ENCODE measurements around the gene PHF23.

Gene PHF23

DNA sequence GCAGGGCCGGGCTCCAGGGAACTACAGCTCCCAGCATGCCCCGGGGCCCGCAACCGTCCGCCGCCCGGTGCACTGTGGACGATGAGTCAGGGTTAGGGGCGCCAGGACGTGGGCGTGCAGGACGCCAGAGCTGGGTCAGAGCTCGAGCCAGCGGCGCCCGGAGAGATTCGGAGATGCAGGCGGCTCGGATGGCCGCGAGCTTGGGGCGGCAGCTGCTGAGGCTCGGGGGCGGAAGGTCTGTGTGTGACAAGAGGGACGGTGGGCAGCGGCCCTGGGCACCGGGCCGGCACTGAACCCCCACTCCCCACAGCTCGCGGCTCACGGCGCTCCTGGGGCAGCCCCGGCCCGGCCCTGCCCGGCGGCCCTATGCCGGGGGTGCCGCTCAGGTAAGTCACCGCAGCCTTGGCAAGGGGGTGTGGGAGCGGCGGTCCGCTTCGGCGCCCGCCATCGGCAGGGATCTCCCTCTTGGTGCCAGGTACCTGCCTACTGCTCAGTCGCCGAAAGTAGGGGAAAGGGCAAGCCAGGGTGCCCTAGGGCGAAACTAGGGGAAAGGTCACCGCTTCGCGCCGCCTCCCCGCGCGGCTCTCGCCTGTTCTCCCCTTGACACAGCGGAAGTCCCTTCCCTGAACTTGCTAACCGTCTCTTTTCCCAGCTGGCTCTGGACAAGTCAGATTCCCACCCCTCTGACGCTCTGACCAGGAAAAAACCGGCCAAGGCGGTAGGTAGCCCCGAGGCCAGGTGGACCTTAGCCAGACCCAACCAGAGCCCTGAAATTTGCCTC, 19.3 kb downstream of the PHF23 start, which contains the start of the genes ACADVL and DLG4:
TSS of gene ACADVL (plus strand) at position 127 of the 781 bp plus-strand sequence. CDS start at position 174, 47 bp downstream.
TSS of gene DLG4 (minus strand) at position 25 of the 781 bp plus-strand sequence.
- DNase-seq, result peak; percentile 81

DNA sequence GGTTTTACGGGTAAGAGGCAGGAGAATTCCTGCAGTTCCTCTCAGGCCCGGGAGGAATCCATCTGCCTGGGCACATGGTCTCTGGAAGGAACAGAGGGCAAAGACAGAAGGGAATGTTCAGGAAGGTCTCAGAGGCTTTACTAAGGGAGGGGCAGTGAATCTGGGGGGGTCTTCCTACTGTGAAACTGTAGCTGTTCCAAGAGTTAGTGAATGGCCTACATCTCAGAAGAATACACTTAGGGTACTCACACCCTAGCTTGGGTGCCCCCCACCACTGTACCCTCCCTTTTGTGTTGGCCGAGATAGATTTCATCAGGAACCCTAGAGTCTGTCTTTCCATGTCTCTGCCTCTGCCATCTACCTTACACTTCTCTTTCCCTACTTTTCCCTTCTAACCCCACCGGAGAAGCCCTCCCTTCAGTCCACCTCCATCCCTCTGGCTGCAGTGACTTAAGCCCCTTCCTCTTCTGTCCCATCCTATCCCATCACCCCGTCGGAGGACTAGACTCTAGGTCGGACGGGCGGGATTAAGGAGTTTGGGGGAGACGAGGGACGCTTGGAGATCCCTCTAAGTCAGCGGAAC, 19.9 kb downstream of the PHF23 start:
- no peak for DNase-seq

DNA sequence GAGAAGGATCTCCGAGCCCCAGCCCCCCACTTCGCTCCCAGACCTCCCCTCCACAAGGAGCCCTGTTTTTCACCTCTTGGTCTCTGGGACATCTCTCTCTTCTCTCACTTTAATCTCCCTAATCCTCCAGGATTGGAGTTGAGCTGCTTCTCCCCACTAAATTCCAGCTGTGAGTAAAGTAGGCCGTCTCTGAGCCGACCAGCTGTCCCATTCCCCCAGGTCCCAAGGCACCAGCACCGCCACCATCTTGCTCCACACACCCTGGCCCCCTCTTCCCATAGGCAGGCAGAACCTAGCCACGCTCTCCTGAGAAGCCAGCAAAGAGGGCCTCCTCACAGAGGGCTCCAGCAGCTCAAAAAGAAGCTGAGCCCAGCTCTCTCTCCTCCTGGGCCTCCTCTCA, 20.5 kb downstream of the PHF23 start:
- no peak for DNase-seq

DNA sequence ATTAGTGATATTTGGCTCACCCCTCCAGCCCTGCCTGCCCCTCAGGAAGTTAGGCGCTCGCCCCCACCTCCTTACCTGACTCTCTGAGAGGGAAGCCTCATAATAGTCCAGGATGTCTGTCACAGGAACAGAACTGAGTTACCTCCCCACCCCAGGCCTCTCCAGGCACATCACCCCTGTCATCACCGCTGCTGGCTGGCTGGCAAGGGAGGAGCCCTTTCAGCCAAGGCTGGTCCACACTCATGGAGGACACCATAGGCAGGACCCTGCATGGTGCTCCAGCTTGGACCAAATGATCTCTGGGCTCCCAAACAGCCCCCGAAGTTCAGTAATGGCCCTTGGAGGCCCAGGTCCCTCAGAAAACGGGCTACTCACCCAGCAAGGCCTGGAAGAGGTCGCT, 21.1 kb downstream of the PHF23 start:
- no peak for DNase-seq

GRCh38 chr17:7217113-7217987, 21.9 kb downstream of the PHF23 start:
- no peak for DNase-seq

GRCh38 chr17:7216242-7217112, 22.8 kb downstream of the PHF23 start:
- DNase-seq, result no peak

DNA sequence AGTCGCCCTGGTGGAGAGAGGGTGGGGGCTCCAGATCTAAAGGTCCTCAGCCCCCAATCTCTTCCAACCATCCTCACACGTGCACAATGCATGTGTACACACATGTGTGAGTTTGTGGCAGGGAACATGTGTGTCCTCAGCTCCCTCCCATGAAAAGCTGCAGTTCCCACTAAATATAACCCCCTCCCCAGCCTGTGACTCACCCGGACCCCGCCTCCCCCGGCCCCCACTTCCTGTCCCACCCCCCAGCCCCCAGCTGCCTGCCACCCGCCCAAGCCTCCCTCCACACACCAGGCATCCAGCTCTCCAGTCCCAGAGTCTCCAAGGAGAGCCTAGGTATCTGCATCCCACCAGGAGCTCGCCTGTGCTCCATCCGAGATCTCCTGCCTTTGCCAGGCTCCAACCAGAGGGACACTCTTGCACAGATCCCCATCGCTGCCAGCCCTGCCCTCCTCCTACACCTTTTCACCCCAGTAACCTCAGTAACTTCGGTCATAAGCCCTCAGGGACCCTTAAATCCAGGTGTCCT, 23.5 kb downstream of the PHF23 start:
- DNase-seq, result no peak

DNA sequence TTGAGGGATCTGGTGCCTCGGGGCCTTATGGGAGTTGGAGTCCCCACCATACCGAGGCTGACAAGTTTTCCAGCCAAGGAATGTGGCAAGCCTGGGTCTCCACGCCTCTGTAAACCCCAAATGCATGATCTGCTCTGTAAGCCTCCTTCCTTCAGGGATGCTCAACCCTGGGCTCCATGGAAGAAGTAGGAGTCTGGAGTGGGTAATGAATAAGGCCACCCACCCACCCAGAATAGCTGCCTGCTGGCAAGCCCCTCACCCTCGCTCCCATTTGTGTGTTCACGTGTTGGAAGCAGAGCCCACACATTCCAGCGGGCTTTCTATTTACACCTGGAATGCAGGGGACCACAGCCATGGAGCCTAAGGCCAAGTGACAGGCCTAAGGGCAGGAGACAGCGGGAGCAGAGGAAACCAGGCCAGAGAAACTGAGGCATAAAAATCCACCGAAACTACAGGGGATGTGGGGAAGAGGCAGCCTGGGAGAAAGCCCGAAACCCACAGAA, 24.1 kb downstream of the PHF23 start:
- no peak for DNase-seq

GRCh38 chr17:7214300-7215135, 24.7 kb downstream of the PHF23 start:
- peak; percentile 99 for DNase-seq

GRCh38 chr17:7213895-7214299, 25.4 kb downstream of the PHF23 start:
- no peak for DNase-seq

GRCh38 chr17:7211491-7212273, 27.6 kb downstream of the PHF23 start:
- no peak for DNase-seq

GRCh38 chr17:7208754-7209460, 30.4 kb downstream of the PHF23 start:
- no peak for DNase-seq

DNA sequence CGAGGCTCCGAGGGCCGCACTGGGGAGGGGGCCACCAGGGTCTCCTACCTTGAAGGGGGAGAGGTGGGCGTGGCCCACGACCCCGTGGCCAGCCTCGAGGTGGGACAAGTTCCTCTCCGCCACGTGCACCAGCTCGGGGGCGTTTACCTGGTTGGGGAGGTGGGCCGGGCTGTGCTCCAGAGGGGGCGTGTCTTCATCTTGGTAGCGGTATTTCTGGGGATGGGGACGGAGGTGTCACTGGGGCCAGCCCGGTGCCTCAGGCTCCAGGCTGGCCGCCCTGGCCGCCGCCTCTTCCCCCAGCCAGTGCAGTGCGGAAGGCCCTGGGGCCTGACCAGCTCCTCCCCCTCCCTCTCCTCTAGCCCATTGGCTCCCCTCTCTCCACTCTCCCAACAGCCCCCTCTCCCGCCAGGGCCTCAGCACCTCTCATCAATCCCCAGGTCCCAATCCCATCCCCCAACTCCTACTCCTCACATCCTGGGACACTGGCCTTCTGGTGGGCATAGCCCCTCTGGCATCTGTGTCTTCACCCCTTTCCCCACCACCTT, 31.2 kb downstream of the PHF23 start:
- no peak for DNase-seq

- DNase-seq, result no peak
These were observed 31.9 kb downstream of the PHF23 start for GRCh38 chr17:7207120-7208001.

DNA sequence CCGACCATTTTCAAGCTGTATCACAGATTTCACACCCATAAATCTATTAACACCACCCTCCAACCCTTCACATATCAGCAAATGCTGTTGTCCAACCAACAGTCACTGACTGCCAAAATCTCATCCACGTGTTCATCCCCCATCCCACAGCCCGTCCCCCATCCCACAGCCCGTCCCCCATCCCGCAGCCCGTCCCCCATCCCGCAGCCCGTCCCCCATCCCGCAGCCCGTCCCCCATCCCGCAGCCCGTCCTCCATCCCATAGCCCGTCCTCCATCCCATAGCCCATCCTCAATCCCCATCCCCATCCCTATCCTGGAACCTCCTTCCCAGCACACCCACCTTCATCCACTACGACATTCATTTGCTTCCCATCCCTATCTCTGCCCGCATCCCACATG, 33.7 kb downstream of the PHF23 start:
- no peak for DNase-seq

DNA sequence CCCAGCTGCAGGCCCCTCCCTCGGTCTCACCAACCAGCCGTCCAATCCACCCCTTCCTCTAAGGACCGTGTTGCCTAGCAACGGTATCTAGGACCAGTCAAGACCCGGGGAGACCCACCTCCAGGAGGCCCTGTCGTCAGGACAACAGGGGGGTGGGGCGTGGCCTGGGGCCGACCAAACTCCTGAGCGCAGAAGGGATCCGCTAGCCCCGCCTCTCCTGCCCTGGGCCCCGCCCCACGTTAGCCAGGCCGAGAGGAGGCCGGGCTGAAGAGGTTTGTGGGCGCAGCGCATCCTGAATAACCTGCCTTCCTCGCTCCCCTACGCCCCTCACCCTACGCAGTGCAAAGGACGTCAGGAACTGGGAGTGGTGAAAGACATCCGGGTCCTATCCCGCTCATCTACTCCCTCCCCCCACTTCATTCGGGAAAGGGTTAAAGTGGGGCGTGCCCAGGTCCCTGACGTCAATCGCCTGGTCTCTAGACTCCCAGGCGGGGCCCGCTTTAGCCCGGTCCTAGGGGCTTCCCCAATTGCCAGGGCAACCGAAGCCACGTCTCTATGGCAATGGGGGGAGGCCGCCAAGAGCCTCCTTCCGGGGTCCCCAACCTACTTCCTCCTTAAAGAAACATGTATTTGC, 34.3 kb downstream of the PHF23 start:
- peak; percentile 89 for DNase-seq

DNA sequence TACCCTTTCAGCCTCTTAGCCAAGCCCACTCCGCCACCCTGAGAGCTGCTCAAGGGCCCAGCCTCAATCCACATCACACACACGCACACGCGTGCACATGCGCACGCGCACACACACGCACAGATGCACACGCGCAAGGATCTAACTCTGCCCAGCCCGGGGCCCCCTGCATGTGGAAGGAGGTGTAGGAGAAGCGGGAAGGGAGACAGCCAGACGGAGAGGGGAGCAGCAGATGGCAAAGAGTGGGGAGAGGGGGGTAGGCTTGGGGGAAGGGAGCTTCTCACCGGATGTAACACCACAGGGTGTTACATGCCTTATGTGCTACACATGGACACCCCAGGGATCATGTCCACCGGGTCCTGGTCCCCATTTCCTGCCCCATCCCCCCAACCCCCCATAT, 34.9 kb downstream of the PHF23 start:
- DNase-seq, result no peak

DNA sequence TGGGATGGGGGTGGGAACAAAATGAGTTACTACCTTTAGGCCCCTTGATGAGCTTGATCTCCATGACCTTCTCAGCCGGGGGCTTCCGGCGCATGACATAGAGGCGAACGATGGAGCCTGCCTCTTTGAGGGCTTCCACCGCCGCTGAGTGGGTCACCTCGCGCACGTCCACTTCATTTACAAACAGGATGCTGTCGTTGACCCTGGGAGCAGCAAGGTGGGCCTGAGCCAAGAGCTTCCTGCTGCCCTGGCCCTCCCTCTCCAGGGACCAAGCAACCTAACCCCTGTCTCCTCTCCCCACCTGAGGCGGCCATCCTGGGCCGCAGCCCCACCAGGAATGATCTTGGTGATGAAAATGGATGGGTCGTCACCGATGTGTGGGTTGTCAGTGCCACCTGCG, 35.9 kb downstream of the PHF23 start:
- DNase-seq, result no peak
